ENCODE results near the gene EML6.

Gene EML6

GRCh38 chr2:54908591-54908990 is 185.1 kb downstream of the EML6 start:
- TF ChIP-seq SIN3A (IDR thresholded peaks at IDR 0.05; ENCODE audit: borderline replicate concordance, insufficient read depth, low read length) (no peak), FOXP2 (optimal IDR thresholded peaks at IDR 0.05; ENCODE audit: borderline replicate concordance, extremely low read depth, extremely low read length, insufficient read depth) (no peak), TAF1 (IDR thresholded peaks at IDR 0.05; ENCODE audit: borderline replicate concordance, insufficient read depth, low read length) (no peak), REST (IDR thresholded peaks at IDR 0.05; ENCODE audit: insufficient read depth in 1 of 2, low read depth in 2 of 2, low read length in 2 of 2) (no peak), POLR2AphosphoS5 (IDR thresholded peaks at IDR 0.05; ENCODE audit: low read depth, low read length) (no peak)

GRCh38 chr2:54909001-54909400 is 185.5 kb downstream of the EML6 start:
- TF ChIP-seq REST (IDR thresholded peaks at IDR 0.05; ENCODE audit: insufficient read depth in 1 of 2, low read depth in 2 of 2, low read length in 2 of 2) (no peak), FOXP2 (optimal IDR thresholded peaks at IDR 0.05; ENCODE audit: borderline replicate concordance, extremely low read depth, extremely low read length, insufficient read depth) (no peak), POLR2AphosphoS5 (IDR thresholded peaks at IDR 0.05; ENCODE audit: low read depth, low read length) (no peak), TAF1 (IDR thresholded peaks at IDR 0.05; ENCODE audit: borderline replicate concordance, insufficient read depth, low read length) (no peak), SIN3A (IDR thresholded peaks at IDR 0.05; ENCODE audit: borderline replicate concordance, insufficient read depth, low read length) (no peak)

GRCh38 chr2:54912305-54912704 is 188.8 kb downstream of the EML6 start:
- TF ChIP-seq REST (IDR thresholded peaks at IDR 0.05; ENCODE audit: insufficient read depth in 1 of 2, low read depth in 2 of 2, low read length in 2 of 2), result no peak
- TF ChIP-seq TAF1 (IDR thresholded peaks at IDR 0.05; ENCODE audit: borderline replicate concordance, insufficient read depth, low read length), result no peak
- no peak for TF ChIP-seq FOXP2 (optimal IDR thresholded peaks at IDR 0.05; ENCODE audit: borderline replicate concordance, extremely low read depth, extremely low read length, insufficient read depth)
- no peak for TF ChIP-seq POLR2AphosphoS5 (IDR thresholded peaks at IDR 0.05; ENCODE audit: low read depth, low read length)
- TF ChIP-seq SIN3A (IDR thresholded peaks at IDR 0.05; ENCODE audit: borderline replicate concordance, insufficient read depth, low read length), result no peak

GRCh38 chr2:54912893-54913292 is 189.4 kb downstream of the EML6 start:
- TF ChIP-seq POLR2AphosphoS5 (IDR thresholded peaks at IDR 0.05; ENCODE audit: low read depth, low read length), result no peak
- no peak for TF ChIP-seq TAF1 (IDR thresholded peaks at IDR 0.05; ENCODE audit: borderline replicate concordance, insufficient read depth, low read length)
- TF ChIP-seq REST (IDR thresholded peaks at IDR 0.05; ENCODE audit: insufficient read depth in 1 of 2, low read depth in 2 of 2, low read length in 2 of 2), result no peak
- TF ChIP-seq FOXP2 (optimal IDR thresholded peaks at IDR 0.05; ENCODE audit: borderline replicate concordance, extremely low read depth, extremely low read length, insufficient read depth), result no peak
- TF ChIP-seq SIN3A (IDR thresholded peaks at IDR 0.05; ENCODE audit: borderline replicate concordance, insufficient read depth, low read length), result no peak

- no peak for TF ChIP-seq REST (IDR thresholded peaks at IDR 0.05; ENCODE audit: insufficient read depth in 1 of 2, low read depth in 2 of 2, low read length in 2 of 2)
- TF ChIP-seq TAF1 (IDR thresholded peaks at IDR 0.05; ENCODE audit: borderline replicate concordance, insufficient read depth, low read length), result no peak
- TF ChIP-seq POLR2AphosphoS5 (IDR thresholded peaks at IDR 0.05; ENCODE audit: low read depth, low read length), result no peak
- no peak for TF ChIP-seq SIN3A (IDR thresholded peaks at IDR 0.05; ENCODE audit: borderline replicate concordance, insufficient read depth, low read length)
- no peak for TF ChIP-seq FOXP2 (optimal IDR thresholded peaks at IDR 0.05; ENCODE audit: borderline replicate concordance, extremely low read depth, extremely low read length, insufficient read depth)
Measured at GRCh38 chr2:54914637-54915036, 191.2 kb downstream of the EML6 start.
